Activated T-cell treated with anti-CD3 and anti-CD28 coated beads for 4 hours (primary cell): ENCODE measurements around the gene EZH1.

Source experiments
- DNase-seq: peaks from one replicate; pipeline ENCODE4 v3.0.0-alpha.2; 2020

The EZH1 gene

DNA sequence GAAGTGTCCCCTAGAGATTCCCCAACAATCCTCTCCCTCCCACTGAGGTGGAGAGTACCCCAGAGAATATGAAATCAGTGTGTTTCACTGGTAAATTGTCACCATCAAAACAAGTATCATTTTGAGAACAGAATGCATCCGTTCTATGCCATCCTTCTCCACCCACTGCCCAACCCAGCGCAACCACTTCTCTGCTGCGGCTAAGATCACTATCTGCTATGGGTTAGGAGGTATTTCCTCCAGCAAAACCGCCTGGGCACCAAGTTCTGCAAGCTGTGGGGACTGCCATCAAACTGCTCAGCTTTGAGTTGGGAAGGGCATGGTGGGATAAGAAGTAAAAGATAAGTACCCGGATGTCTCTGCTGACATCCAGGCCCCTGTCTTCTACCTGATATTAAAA is 38.1 kb downstream of the EZH1 start:
- no peak for DNase-seq

DNA sequence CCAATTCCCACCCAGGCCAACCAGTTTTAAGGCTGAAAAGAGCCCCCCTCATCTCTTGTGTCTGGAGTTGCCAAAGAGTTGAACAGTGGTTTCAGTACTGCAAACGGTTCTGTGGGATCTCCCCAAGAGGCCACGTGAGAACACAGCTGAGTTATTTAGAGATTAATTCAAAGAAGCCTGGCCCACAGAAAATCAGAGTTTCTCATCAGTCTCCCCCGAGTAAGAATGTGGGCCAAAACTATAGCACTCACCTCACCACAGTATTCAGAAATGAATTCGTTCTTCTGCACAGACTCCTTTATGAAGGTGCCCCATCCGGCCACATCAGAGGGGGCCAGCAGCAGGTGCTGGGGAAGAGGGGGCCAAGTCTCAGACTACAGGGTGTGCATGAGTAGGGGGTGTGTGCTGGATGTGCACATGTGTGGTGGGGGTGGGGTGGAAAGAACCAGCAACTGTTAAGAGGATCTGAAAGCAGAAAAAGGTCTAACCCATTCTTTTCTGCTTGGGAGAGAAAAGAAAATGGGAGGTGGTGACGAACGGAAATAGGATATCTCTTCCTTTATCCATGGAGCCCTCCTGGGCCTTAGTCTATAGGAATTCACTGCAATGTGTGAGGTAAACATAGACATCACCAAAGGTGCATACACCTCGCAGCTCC is 39.9 kb downstream of the EZH1 start:
- no peak for DNase-seq

DNA sequence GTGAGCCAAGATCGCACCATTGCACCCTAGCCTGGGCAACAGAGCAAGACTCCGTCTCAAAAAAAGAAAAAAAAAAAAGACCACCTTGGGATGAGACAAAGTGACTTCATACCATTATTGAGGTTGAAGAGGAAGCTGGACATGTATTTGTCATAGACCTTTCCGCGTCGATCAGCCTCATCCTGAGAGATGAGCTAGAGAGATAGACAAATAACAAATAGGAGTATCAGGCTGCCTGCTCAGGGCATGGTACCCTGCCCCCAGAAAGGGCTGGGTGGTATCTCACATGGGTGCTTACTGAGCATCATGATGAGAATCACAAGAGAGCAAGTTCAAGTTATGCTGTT is 40.4 kb downstream of the EZH1 start:
- DNase-seq: no peak

DNA sequence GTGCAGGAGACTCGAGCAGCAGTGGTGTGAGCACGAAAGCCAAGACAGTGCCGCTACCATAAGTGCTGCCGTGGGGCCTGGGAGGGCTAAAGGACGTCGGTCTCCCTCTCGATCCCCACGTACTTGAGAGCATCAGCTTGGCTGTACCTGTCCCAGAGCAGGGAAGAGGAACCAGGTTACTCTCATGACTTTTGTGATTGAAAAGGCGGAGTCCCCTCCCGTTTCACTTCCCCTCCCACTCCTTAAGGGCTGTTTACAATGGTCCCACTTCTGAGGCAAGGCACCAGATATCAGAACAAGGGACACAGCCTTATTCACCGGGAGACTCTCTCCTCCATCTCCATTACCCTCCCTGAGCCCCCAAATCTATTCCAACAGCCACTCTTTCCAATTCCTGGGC is 42.4 kb downstream of the EZH1 start:
- DNase-seq: no peak

- no peak for DNase-seq
These were observed 44.1 kb downstream of the EZH1 start for GRCh38 chr17:42700586-42701289.

- DNase-seq: no peak
These were observed 45.5 kb downstream of the EZH1 start for GRCh38 chr17:42699415-42699740.

- no peak for DNase-seq
These were observed 46.0 kb downstream of the EZH1 start for GRCh38 chr17:42698736-42699414.

GRCh38 chr17:42697108-42697811 is 47.6 kb downstream of the EZH1 start:
- no peak for DNase-seq

- DNase-seq: no peak
These were observed 49.3 kb downstream of the EZH1 start for GRCh38 chr17:42695500-42695899.

GRCh38 chr17:42694524-42694923 is 50.3 kb downstream of the EZH1 start:
- DNase-seq: no peak

DNA sequence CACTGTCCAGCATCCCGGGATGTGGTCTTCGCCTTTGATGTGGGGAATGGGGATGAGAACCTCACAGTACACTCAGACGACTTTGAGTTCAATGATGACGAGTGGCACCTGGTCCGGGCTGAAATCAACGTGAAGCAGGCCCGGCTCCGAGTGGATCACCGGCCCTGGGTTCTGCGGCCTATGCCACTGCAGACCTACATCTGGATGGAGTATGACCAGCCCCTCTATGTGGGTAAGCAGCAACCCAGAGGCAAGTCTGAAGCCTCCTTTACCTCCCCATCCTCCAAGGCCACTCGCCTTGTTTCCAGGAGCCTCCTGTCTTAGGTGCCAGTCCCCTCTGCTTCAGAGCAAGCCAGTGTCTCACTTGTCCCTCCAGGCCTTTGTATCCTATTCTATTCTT is 52.4 kb downstream of the EZH1 start:
- DNase-seq: no peak

GRCh38 chr17:42691021-42691545 is 53.8 kb downstream of the EZH1 start:
- DNase-seq: no peak

DNA sequence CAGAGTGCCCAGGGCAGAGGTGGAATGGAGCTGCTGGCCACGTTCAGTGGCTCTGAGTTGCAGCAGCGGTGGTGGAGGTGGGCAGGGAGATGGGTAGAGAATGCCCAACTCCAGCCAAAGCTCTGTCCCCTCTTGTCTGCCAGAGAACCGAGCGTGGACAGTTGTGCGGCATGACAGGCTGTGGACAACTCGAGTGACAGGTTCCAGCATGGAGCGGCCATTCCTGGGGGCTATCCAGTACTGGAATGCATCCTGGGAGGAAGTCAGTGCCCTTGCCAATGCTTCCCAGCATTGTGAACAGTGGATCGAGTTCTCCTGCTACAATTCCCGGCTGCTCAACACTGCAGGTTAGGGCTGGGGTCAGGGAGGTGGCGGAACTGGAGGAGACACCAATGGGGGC is 54.2 kb downstream of the EZH1 start:
- DNase-seq: no peak

DNA sequence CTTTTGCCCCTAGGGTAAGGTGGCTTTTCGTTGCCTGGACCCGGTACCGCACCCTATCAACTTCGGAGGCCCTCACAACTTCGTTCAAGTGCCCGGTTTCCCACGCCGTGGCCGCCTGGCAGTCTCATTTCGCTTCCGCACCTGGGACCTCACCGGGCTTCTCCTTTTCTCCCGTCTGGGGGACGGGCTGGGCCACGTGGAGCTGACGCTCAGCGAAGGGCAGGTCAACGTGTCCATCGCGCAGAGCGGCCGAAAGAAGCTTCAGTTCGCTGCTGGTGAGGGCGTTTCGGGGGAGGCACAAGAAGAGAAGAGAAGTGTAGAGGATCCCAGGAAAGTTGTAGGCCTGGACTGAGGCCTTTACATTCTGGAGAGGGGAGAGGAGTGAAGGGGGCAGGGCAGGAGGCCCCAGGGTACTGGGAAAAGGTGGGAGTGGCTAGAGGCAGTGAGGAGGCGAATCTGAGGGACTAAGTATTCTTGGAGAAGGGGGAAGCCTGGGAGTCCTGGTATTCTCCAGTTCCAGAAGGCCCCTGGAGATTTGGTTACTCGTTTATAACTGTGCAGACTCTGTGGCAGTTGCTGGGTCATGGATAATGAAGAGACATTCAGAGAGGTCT is 57.0 kb downstream of the EZH1 start:
- no peak for DNase-seq

GRCh38 chr17:42686520-42687128 is 58.2 kb downstream of the EZH1 start:
- no peak for DNase-seq

GRCh38 chr17:42685831-42686230 is 59.0 kb downstream of the EZH1 start:
- DNase-seq: no peak

- no peak for DNase-seq
These were observed 59.8 kb downstream of the EZH1 start for GRCh38 chr17:42684929-42685556.

- no peak for DNase-seq
These were observed 61.3 kb downstream of the EZH1 start for GRCh38 chr17:42683407-42684034.

GRCh38 chr17:42682722-42683403 is 62.0 kb downstream of the EZH1 start:
- DNase-seq: no peak

DNA sequence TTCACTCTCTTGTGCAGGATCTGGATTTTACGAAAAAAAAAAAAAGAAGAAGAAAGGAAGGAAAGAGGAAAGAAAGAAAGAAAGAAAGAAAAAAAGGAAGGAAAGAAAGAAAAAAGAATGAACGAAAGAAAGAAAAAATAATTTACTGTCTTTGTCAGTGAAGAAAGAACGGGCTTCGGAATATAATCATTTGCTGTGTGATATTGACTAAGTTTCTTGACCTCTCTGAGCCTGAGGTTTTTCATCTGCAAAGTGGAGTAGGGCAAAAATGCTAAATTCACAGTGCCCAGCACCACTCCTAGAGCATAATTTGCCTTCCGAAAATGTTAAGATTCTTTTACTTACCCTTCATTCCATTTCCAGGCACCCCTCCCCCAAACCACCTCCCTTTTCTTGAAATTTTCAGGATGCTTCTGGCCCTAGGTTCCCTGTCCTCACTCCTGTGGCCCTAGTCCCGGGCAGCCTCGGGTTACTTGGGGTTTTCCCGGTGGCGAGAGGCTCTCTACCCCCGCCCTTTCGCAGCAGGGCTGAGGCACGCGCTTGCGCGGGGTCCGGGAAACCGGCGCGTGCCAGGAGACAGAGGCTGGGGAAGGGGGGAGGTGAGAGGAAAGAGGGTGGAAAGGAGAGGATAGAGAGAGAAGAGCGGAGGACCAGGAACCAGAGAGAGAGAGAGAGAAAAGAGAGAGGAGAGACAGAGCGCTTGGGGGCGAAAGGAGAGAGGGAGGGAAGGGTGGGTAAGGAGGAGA is 62.7 kb downstream of the EZH1 start, which contains the start of gene CNTNAP1:
TSS of gene CNTNAP1 (plus strand) at position 556 of the 746 bp plus-strand sequence. CDS start 299 bp downstream, outside the sequence.
- DNase-seq: no peak
